GM23338 (cell line): ENCODE results near the gene PPM1J.

Source experiments
- EZH2phosphoT487 ChIP-seq: fragments of 200-600 bp; sonication (generic); IDR thresholded peaks from one replicate; pipeline ENCODE4 v1.8.1; 2018; ENCODE audit warnings: antibody characterized with exemption; ENCODE audit not compliant: unreplicated experiment
- POLR2AphosphoS5 ChIP-seq: IDR thresholded peaks from 2 replicates; pipeline ENCODE4 v1.6.1; 2016; ENCODE audit warnings: antibody characterized with exemption, low read depth
- TF ChIP-seq, protein P1 (sequence below), 2 experiments: fragments of 200-600 bp in 1 of 2; sonication (generic) in 1 of 2; conservative IDR thresholded peaks; 2 replicates each; pipeline versions ENCODE4 v1.5.1 to v1.6.1; 2016 to 2017; ENCODE audit warnings: antibody characterized with exemption in 2 of 2, low read depth in 2 of 2, mild to moderate bottlenecking in 2 of 2, moderate library complexity in 1 of 2
- TF ChIP-seq, protein P2 (sequence below): IDR thresholded peaks from one replicate; pipeline ENCODE4 v1.6.1; 2018; ENCODE audit warnings: antibody characterized with exemption; ENCODE audit not compliant: unreplicated experiment

GRCh38 chr1:112688781-112689193, 26.3 kb downstream of the PPM1J start:
- no peak for TF ChIP-seq POLR2AphosphoS5
- TF ChIP-seq, protein P1, sequence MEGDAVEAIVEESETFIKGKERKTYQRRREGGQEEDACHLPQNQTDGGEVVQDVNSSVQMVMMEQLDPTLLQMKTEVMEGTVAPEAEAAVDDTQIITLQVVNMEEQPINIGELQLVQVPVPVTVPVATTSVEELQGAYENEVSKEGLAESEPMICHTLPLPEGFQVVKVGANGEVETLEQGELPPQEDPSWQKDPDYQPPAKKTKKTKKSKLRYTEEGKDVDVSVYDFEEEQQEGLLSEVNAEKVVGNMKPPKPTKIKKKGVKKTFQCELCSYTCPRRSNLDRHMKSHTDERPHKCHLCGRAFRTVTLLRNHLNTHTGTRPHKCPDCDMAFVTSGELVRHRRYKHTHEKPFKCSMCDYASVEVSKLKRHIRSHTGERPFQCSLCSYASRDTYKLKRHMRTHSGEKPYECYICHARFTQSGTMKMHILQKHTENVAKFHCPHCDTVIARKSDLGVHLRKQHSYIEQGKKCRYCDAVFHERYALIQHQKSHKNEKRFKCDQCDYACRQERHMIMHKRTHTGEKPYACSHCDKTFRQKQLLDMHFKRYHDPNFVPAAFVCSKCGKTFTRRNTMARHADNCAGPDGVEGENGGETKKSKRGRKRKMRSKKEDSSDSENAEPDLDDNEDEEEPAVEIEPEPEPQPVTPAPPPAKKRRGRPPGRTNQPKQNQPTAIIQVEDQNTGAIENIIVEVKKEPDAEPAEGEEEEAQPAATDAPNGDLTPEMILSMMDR (conservative IDR thresholded peaks at IDR 0.05; ENCODE audit: low read depth in 2 of 2), result no peak
- TF ChIP-seq, protein P2, sequence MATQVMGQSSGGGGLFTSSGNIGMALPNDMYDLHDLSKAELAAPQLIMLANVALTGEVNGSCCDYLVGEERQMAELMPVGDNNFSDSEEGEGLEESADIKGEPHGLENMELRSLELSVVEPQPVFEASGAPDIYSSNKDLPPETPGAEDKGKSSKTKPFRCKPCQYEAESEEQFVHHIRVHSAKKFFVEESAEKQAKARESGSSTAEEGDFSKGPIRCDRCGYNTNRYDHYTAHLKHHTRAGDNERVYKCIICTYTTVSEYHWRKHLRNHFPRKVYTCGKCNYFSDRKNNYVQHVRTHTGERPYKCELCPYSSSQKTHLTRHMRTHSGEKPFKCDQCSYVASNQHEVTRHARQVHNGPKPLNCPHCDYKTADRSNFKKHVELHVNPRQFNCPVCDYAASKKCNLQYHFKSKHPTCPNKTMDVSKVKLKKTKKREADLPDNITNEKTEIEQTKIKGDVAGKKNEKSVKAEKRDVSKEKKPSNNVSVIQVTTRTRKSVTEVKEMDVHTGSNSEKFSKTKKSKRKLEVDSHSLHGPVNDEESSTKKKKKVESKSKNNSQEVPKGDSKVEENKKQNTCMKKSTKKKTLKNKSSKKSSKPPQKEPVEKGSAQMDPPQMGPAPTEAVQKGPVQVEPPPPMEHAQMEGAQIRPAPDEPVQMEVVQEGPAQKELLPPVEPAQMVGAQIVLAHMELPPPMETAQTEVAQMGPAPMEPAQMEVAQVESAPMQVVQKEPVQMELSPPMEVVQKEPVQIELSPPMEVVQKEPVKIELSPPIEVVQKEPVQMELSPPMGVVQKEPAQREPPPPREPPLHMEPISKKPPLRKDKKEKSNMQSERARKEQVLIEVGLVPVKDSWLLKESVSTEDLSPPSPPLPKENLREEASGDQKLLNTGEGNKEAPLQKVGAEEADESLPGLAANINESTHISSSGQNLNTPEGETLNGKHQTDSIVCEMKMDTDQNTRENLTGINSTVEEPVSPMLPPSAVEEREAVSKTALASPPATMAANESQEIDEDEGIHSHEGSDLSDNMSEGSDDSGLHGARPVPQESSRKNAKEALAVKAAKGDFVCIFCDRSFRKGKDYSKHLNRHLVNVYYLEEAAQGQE, result no peak
- no peak for TF ChIP-seq EZH2phosphoT487
